GM12801 (cell line): ENCODE measurements around the gene NRG2.

Experiments
- CTCF ChIP-seq: IDR thresholded peaks from one replicate; pipeline ENCODE4 v1.5.1; 2011; ENCODE audit warnings: control low read depth; ENCODE audit not compliant: insufficient read length; ENCODE audit errors: extremely low read depth

NRG2 gene

GRCh38 chr5:139808481-139809330, 234.4 kb downstream of the NRG2 start:
- TF ChIP-seq CTCF, result no peak

GRCh38 chr5:139807647-139808030, 235.5 kb downstream of the NRG2 start:
- TF ChIP-seq CTCF, result no peak

- TF ChIP-seq CTCF, result no peak
Measured at GRCh38 chr5:139806726-139807646, 236.1 kb downstream of the NRG2 start.

GRCh38 chr5:139806111-139806510, 237.0 kb downstream of the NRG2 start:
- TF ChIP-seq CTCF, result no peak

GRCh38 chr5:139805545-139805944, 237.6 kb downstream of the NRG2 start:
- TF ChIP-seq CTCF, result no peak

GRCh38 chr5:139804800-139805397, 238.2 kb downstream of the NRG2 start:
- no peak for TF ChIP-seq CTCF

GRCh38 chr5:139803978-139804377, 239.1 kb downstream of the NRG2 start:
- TF ChIP-seq CTCF, result no peak
